C1 segment of cervical spinal cord (tissue), 14 donors: ENCODE measurements around the gene NKG7.

Experiments
- DNase-seq, 14 donors: peaks; one replicate each; lab custom pipeline; 2025; lab: John Stamatoyannopoulos, UW

NKG7 gene

GRCh38 chr19:51391073-51391611, 18.7 kb upstream of the NKG7 start:
- no peak for DNase-seq

- no peak for DNase-seq
Observed at GRCh38 chr19:51389143-51389542, 16.7 kb upstream of the NKG7 start.

DNA sequence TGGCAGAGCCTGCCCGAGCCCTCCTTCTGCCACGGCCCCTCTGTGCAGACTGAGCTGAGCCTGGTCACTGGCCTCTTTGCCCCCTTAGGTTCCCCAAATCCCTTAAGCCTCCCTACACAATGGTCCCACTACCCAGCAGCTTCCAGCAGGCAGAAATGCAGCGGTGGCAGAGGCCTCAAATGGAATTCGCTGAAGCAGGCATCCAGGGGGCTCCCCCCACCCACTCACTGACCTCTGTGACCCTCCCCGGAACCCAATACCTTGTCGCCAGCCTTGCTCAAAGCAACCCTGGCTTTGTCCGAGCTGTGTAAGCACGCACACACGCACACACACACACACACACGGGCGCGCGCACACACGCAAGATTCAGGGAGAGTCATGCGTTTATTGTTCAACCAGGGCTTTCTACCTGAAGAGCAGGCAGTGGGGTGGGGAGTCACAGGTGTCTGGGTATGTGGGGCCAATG, 15.5 kb upstream of the NKG7 start, which contains the start of gene LIM2:
Gene LIM2, minus strand, starts transcription at position 51 of the 466 bp plus-strand sequence. CDS start 531 bp downstream, outside the sequence.
- no peak for DNase-seq

DNA sequence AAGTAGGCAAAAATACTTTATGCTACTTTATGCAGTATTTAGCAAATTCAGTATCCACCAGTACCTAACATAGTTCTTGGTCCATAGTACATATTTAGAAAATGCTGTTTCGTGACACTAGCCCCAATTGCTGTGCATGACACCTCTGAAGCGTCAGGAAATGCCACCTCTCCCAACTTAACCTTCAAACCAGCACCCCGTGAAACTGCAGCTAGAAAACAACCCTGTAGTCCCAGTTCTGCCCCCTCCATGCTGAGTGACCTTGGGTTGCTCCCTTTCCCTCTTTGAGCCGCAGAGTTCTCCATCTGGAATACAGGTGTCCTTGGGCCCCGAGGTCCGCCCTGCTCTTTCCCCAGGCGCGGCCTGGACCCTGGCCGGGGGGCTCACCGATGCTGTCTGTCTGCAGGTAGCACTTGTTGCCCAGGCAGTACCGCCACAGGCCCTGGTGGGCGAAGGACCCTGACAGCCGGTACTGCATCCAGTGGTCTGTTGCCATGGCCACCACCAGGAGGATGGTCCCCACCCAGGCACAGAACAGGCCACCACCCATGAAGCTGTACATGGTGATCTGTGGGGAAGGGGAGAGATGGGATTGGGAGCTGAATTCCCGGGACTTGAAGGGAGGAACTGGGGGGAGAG, 14.5 kb upstream of the NKG7 start:
- DNase-seq, result no peak

DNA sequence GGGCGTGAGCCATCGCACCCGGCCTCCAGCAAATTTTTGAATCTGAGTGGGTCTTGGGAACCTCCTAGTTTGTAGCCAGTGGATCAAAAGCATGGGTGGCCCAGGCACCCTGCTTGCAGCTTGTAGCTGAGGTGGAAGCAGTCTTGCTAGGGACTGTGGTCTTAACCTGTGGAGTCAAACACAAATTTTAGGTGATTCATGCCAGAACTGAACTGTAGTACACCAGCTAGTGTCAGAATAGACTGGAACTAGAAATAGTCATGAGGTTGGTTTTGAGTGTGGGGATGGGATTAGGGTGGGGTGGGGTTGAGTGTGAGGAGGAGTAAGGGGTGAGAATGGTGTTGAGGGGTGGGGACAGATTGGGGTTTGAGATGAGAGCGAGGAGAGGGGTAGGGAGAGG, 9.6 kb upstream of the NKG7 start:
- DNase-seq, result no peak

- no peak for DNase-seq
Observed at GRCh38 chr19:51380379-51380778, 7.9 kb upstream of the NKG7 start.

DNA sequence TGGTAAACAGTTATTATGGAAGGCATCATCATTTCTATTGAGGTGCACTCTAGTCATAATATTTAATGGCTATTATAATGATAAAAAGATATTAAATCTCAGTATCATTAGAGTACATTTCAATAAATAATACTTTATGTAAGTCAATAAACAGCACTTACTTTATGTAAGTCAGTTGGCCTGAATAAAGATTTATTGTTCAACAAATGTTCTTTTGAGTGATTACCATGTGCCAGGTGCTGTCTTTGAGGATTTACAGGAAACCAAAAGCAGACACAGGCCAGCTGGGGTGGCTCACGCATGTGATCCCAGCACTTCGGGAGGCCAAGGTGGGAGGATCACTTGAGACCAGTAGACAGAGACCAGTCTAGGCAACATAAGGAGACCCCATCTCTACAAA, 5.0 kb upstream of the NKG7 start:
- DNase-seq, result no peak

DNA sequence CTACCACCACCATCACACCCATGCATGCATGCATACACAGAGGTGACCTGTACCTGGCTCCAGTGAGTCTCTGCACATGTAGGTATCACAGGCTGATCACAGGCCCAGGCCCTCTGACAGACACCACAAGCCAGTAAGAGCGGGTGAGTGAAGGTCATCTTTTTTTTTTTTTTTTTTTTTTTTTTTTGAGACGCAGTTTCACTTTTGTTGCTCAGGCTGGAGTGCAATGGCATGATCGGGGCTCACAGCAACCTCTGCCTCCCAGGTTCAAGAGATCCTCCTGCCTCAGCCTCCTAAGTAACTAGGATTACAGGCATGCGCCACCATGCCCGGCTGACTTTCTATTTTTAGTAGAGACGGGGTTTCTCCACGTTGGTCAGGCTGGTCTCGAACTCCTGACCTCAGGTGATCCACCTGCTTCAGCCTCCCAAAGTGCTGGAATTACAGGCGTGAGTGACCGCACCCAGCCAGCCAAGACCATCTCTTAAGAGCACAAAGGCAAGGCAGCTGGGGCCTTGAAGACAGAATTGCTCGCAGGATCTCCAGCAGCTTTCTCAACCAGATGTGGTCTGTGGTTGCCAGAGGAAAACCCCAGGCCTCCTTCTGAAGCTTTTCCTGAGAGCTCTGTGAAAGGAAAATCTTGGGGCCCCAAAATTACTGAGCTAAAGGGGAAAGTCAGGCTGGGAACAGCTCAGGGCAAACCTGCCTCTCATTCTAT, 3.2 kb upstream of the NKG7 start:
- DNase-seq, result no peak

- DNase-seq, result no peak
Observed at GRCh38 chr19:51372021-51372648, 319 bp downstream of the NKG7 start.

DNA sequence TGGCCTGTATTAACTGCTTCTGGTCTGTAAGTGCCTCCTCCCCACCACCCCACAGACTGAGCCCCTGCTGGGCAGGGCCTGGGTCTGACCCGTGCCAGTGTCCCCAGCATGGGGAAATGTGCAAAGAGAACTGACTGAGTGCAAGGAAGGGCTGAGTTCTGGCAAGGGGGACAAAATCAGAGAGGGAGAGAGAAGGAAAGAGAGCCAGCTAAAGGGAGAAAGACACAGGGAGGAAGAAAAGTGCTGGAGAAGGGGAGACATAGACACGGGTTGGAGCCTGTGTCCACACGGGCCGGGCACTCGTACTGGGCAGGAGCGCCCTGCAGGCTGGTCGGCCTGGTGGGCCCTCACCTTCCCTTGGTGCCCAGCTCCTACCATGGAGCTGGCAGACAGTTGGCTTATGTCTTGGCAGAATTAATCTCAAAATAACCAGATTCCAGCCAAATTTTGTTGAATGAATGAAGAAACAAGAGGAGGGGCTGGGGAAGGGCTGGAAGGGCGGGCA, 1.2 kb downstream of the NKG7 start:
- DNase-seq, result no peak

- no peak for DNase-seq
Observed at GRCh38 chr19:51370230-51370629, 2.2 kb downstream of the NKG7 start.

DNA sequence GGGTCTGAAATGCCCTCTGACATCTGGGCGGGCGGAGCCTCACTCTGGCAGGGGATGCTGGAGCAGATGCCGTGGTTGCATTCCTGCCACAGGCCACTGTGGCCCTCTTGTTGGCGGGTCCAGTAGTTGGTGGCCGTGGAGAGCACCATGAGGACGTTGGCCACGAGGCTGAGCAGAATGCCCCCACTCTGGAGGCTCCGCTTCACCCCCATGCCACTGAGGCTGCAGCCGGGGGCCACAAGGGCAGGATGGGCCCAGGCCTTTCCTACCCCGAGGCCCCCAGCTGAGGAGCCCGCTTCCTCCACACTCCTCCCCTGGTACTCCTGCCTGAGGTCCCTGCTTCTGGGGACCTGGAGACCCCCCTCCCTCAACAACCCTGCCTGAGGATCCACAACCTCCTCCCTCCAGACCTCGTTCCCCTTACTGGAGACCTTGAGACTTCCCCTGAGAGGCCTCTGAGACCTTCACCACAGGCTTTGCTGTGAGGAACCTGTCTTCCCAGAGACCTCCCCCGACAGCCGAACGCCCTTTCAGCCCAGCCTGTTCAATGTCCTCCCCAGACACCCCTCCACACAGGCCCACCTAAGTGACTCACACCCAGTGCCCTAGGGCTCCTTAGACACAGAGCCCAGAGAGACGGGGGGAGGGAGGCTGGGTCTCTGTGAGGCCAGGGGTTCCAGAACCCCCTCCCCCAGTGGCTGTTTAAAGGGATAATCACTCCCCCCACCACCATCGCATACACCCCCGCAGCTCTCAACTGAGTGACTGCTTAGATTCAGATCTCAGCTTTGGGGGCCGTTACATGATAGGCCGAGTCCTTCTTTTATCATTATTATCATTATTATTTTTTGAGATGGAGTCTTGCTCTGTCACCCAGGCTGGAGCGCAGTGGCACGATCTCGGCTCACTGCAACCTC, 3.8 kb downstream of the NKG7 start, which contains the start of gene CLDND2:
Gene CLDND2, minus strand, starts transcription at position 638 of the 917 bp plus-strand sequence. Its CDS starts 426 bp downstream, at position 212.
- DNase-seq, result peak in 3 of 14 donors; percentile 37 to 55 (median 53)

DNA sequence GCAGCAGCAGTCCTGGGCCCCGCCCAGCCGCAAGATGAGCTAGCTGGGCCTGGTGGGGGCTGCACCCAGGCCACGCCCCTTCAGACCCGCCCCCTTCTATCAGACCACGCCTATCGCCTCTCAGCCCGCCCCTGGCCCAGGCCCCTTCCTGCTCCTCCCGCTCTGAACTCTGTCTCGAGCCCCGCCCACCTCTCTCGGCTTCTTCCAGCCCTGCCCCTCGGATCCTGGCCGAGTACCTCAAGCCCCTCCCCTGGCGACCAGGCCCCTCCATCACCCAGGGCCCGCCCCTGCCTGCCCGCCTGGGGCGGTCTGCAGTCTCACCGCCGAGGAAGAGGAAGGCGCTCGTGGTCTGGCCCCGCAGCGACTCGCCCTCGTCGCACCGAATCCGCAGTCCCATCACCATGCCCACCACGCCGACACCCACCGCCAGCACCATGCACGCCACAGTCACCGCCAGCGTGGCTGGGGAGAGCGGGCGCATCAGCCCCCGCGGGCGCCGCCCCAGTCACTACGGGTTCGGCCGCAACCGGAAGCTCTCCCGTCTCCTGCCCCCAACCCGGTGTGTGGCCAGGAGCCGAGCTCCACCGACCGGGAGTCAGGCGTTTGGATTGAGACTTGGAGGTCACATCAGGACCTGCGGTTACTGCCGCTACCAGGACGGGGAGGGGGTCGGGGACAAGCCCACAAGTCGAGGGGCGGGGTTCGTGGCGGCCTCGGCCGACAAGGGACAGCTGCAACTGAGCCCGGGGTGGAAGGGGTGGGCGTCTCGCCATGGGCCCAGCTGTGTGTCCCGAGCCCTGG, 4.7 kb downstream of the NKG7 start:
- peak; percentile 52 to 98 (median 94) for DNase-seq

DNA sequence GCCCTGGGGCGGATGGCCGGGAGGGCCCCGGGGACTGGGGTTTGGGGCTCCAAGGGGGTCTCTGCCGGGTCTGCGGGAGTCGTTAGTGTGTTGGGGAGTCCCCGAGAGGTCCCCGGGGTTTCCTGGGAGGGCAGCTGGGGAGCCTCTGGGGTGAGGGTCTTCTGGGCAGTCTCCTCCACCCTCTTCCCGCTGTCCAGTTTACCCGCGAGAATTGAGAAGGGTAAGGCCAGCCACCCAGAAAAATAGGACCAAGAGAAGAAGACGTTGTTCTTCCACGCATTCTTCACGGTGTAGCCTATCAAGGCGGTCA, 5.2 kb downstream of the NKG7 start:
- peak in 1 of 14 donors; percentile 77 for DNase-seq

DNA sequence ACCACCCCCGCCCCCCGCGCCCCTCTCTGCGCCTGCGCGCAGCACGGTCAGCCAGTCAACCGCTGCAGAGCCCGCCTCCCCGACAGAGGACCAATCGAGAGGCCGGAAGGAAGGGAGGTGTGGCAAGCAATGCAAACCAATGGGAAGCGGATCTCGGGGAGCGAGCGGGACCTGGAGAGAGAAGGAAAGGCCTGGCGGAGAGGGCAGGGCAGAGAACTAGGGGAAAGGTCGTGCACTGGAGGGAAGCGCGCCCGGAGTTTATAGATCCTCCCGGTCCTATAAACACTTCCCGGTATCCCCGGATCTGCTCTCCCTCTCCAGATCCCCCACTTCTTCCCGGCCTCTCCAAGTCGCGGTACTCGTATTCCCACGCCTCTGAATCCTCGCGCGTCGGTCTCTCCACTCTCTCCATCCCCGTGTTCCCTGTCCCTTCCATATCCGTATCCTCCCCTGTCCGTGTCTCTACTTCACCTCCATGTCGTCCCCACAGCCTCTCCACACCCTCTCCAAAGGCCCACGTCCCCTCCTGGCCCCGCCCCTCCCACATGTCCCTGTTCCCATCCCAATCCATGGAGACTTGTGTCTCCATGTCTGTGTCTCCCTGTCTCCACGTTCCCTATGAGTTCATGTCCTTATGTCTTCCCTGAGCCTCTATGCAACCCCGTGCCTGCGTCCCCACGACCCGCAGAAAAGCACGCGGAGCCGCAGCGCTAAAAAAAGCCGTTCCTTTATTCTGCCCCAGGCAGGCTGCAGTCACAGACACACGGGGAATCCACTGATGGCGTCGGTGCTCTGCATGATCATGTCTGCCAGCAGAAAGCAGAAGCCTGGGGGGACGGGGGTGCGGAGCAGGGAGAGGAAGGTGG, 5.8 kb downstream of the NKG7 start:
- peak; percentile 70 to 98 (median 94) for DNase-seq

DNA sequence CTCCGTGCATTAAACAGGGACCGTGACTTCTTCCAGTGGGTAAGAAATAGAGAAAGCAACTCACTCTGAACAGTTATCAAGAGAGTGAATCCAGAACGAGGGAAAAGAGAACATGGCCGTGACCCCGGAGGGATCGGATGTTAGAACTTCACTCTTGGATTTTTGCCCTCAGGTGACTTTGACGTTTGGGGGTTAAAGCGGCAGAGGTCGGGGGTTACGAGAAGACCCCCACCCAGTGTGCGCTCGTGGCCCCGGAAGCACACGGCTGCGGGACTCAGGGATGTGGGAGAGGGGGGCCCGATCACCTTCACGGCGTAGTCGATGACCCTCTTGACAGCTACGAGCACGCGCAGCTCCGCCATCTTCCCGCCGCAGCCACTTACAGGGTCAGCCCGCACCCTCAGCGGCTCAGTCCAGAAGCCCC, 6.5 kb downstream of the NKG7 start, which contains the start of gene ETFB:
Gene ETFB, minus strand, starts transcription at position 424 of the 424 bp plus-strand sequence. Its CDS starts 62 bp downstream, at position 362.
- DNase-seq, result peak in 1 of 14 donors; percentile 45

DNA sequence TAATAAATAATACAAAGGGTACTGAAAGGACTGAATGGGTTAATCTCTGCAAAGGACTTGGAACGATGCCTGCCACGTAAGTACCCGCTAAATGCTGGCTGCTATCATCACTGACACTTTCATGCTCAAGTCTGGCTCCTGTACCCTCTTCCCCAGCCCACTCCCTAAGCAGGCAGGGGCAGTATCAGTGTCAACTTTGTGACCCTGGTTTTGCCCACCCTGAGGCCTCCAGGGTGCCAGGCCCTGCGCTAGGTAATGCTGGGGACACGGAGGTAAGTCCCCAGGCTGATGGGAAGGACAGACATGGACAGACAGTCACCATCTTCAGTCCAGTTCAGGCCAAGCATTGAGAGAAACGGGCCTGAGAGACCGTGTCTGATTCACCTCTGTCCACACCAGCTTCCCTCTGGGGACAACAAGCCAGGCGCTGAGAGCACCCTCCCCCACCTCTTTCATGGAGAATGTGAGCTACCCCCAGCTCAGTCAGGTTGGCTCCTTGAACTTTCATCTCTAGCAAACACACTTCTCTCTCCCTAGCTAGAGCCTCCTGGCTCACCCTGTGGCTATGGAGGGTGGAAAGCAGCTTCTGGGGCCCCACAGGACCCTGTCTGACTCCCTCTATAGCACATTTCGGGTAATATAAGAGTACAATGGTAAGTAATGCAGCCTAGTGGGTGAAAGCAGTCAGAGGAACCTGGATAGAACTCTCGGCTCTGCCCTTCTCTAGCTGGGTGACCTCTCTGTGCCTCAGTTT, 7.1 kb downstream of the NKG7 start:
- peak in 8 of 14 donors; percentile 12 to 62 (median 36) for DNase-seq
